GM19372 (cell line): ENCODE measurements around the gene PDGFC.

Source experiments
- ATAC-seq: cut with Tn5 transposase; IDR thresholded peaks from one replicate; pipeline ENCODE4 v1.9.1; 2021; ENCODE audit warnings: mild to moderate bottlenecking, low read depth, moderate library complexity; ENCODE audit not compliant: unreplicated experiment

Gene PDGFC

DNA sequence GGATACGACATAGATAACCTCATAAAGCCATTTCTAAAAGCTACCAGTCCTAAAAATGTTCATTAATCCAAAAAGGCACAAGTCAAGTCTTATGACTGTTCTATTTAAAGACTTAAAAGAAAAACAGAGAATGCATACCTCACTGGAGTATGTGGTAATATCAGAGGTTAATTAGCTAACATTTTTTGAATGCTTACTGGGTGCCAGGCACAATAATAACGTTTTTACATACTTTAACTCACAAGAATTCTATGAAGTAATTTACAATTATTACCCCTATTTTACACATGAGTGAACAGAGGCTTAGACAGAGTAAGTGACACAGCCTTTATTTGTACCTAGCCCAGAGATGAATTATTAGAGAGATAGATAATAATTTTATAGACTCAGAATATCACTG is 207.5 kb downstream of the PDGFC start:
- ATAC-seq = no peak

DNA sequence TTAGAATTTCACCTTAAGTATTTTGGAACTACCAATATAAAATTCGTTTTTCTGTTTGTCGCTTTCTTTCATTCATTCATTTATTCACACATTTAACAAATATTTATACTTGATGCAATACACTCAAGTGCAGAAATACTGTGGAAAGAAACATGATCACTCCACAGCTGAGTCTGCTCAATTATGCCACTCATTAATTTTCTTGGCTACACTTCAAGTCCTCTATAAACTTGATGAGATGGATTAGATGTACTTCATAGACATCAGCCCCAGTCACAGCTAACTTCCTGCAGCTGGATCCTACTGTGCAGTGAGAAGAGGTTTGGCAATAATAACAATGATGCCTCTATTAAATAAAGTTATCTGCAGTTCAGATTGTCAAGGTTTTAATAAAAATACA is 208.1 kb downstream of the PDGFC start:
- ATAC-seq = no peak

DNA sequence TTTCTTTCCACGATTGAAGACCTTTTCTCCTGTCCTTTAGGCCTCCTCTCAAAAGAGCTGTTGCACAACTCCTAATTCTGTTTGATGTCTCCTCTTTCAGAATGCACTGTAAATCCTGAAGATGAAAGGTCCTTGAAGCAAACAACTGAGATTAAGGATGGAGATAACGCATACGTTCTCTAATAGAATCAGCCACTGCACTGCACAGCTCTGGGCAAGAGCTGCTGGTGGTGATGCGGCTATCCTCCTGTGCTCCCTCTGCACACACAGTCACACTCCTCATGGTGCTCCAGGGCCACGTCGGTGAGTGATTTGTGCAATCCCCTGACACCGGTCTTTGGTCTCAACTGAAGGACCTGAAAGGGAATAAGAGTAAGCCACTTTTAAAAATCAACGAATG is 208.7 kb downstream of the PDGFC start:
- ATAC-seq = no peak

DNA sequence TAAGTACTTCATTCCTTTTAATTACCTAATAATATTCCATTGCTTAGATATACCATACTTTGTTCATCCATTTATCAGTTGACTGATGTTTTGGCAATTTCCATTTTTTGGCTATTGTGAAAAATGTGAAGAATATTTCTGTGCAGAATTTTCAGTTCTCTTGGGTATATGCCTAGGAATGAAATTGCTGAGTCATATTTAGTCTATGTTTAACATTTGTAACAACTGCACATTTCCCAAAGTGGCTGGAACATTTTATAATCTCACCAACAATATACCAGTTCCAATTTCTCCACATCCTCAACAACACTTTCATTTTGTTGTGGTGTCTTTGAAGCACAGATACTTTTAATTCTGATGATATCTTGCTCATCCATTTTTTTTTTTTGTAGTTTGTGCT is 215.5 kb downstream of the PDGFC start:
- no peak for ATAC-seq

DNA sequence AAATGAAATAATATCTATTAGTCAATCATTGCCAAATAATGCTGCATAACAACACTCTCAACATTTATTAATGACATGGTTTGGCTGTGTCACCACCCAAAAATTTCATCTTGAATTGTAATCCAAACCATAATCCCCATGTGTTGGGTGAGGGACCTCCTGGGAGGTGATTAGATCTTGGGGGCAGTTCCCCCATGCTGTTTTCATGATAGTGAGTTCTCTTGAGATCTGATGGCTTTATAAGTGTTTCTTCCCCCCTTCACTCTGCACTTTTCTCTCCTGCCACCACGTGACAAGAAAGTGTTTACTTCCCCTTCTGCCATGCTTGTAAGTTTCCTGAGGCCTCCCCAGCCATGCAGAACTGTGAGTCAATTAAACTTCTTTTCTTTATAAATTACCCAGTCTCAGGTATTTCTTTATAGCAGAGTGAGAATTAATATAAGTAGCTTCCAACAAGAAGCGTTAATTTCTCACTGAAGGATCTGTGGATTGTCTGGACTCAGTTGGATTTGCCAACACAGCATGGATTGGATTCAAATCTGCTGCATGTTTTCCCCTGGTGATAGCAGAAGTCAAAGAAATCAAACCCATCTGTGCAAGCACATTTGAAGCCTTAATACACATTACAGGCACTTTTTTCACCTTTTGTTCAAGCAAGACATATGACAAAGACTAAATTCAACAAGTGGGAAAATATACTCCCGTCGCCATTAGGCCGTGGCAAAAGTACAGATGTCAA is 216.6 kb downstream of the PDGFC start:
- no peak for ATAC-seq

DNA sequence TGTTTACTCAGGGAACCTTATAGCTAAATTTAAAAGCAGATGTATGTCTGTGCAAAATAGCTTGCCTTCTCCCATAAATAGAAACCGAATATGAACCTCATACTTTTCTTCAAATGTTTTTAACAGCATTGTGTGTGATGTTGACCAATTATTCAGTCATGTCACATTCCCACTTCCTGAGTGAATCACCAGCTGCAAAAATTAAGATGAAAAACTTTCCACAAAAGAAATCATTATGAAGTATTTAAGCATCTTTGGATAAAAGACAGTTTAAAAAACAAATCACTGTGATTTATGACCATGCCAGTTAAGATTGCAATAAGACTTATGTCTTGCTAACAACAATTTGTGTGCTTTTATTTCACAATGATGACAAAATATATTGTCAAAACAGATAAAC is 220.1 kb downstream of the PDGFC start:
- no peak for ATAC-seq

DNA sequence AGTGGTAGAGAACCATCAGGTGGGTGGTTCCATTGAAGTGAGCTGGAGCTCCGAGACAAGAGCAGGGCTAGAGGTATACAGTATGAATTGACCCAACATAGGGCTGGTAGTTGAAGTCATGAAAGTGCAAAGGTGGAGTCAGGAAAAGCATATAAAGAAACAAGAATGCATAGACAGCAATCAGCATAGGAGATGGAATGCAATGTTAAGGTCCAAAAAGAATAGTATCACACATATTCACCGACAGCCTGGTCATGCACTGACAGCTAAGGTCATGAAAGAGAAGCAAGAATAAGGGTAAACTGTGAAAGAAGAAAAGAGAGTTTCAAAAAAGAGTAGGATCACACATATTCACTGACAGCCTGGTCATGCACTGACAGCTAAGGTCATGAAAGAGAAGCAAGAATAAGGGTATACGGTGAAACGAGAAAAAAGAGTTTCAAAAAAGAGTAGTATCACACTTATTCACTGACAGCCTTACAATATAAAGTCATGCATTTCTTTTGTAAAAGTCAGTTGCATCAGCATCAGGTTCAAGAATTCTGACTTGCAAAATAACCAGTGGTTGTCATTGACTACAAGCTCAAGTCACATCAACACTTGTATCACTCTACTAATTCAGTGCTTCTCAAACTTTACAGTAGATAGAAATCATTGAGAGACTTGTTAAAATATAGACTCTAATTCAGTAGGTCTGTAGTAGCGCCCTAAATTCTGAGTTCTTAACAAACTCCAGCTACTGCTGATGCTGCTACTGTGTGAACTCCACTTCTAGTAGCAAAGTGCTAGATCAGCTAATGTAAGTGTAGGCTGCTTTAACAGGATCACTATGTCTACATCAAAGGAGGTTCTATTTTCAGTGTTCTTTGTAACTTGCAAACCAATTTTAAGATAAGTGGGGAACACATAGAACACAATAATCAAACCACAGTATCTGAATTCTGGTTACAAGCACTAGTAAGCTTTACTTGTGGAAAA is 221.9 kb downstream of the PDGFC start:
- no peak for ATAC-seq

DNA sequence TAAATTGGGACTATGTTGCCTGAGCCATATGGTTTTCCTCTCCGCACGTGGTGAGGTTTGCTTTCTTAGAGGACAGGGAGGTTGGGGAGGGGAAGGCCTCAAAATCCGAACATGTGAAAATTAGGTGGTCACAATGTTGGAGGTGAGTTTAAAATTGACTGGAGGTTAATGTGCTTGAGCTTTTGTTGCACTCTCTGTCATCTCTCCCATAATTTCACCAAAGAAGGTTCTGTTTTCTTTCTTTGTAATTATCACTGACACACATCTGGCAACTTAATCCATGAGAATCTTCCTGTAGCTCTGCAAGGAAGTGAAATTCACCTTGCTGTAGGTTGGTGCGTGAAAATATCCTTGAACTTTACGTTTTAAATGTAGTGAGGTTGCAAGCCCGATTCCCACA is 225.5 kb downstream of the PDGFC start:
- ATAC-seq = no peak

DNA sequence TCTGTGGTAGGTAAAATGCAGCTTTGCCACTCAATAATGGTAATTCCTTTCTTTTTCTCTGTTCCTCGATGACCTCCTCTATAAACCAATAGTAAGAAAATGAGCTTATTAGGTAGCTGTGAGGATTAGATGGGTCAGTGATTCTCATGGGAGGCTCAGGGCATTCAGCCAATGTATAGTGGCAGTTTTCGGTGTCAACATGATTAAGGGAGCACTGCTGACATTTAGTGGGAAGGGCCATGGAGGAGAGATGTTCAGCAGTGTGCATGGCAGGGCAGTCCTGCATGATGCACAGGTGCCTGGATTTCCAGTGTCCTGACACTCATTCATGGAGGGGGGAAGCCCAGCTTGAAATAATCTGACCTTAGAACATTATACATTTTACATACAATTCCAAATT is 232.8 kb downstream of the PDGFC start:
- no peak for ATAC-seq

DNA sequence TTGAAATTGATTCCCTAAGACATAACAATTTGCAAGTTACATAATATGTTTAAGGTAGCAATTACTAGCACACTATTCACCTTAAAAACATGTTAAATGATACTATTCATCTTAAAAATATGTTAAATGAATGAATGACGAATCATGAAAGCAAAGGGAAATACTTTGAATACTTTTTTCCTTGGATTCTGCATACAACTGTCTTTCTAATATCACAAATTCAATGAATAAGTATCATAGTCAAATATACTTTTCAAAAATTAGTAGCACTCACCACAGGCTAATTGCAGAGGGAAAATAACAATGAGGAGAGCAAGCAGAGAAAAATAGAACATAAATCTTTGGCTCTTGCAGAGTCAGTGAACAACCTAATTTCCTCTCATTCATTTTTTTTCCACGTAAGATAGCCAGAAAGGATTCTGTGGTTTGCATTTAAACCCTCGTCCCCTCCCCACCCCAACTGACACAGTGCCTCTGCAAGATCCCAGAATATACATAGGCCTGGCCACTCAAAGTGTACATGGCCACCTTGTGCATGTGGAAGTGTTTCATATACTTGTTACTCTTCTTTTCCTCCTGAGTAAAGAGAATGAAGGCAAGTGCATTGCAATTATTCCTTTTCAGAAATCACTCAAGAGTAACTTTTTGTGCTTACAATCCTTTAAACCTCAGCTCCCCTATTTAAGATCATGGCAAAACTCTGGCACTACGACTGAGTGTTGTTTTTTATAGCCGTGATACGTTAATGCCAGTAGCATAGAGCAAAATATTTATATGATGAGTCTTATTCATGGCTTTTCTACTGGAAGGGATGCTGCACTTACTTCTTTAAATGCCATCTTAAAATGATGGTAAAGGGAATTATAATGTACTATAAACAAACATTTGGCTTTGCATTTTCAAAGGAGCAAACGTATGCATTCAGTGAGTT is 236.4 kb downstream of the PDGFC start:
- no peak for ATAC-seq

DNA sequence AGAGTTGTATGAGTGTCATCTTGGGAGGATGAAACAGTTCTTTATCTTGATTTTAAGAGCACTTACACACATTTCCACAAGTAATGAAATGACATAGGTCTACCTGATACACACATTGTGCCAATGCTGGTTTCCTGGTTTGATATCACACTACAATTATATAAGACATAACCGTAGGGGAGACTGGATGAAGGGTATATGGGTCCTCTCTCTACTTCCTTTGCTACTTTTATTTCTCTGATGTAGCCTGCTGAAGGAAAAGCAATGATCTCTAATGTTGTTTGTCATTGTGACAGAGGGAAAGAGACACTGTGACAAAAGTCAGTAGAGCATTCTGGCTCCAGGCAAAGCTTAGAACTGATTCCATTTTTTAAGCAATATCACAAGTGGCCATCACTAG is 238.0 kb downstream of the PDGFC start:
- no peak for ATAC-seq

DNA sequence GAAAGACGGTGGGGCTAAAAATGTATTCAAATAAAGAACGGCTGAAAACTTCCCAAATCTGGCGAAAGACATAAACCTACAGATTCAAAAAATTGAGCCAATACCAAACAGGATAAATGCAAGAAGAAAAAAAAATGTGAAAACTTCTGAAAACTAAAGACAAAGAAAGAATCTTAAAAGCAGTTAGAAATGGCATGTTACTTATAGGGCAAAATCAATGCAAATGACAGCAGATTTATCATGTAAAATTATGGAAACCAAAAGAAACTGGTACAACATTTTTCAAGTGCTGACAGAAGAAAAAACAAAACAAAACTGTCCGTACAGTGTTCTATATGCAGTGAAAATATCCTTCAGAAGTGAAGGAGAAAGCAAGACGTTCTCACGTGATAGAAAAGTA is 239.0 kb downstream of the PDGFC start:
- ATAC-seq = no peak

DNA sequence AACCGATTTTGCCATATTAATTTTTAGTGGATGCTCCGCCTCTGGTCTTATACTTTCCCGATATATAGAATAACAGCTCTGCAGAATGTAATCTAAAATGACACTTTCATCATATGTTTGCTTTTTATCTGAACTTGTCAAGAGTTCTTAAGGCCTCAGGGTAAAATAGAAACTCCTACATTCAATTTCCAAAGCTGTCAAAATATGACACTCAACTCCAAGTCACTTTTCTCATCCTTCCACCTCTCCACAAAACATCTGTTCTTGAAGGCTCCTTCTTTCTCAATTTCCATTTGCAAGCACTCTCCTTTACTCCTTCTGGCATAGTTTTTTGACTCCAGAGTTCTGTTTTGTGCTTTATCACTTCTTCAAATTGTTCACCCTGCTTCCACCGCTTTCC is 242.2 kb downstream of the PDGFC start:
- no peak for ATAC-seq

DNA sequence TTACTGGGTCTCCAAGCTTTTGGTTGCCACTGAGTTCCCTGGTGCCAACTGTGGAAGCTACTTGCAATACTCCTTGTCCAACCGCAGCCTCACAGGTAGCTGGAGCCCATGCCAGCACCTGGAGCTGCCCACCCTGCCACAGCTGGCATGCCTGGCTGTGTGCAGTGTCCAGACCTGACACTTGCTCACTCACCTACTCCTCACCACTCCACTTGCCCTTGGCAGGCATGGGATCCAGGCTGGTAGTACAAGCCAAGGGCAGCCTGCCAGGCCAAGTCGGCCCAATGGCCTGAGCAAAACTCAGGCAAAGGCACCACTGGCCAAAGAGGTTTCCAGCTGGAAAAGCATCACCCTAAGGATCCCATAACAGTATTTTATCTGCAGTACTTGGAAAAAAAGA is 246.3 kb downstream of the PDGFC start:
- no peak for ATAC-seq

DNA sequence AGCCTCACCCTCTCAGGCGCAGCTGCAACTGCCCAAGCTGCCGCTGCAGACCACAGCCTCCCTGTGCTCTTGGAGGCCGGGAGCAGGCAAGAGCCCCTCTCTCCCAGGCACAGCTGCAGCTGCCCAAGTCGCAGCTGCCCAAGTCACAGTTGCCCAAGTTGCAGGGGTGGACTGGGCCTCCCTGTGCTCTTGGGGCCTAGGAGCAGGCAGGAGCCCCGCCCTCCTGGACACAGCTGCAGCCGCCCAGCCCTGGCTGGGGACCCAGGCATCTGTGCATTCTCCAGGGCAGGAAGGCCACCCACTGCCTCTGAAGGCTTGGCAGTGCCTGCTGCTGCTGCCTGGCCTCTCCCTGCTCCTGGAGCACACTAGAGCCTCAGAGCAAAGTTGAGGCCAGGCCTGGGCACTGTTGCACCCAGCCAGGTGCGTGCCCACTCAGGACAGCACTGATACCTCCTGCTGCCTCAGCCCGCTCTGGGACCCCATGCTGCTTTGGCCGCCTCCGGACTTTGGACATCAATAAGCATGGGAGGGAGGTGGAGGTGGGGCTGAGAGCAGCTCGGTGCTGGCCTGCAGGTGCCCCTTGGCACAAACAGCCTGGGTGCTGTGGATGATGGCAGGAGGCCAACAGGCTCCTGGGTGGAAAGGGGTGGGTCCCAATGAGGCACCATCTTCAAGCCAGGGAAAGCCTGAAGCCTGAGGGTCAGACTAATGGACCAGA is 247.5 kb downstream of the PDGFC start:
- ATAC-seq = no peak

DNA sequence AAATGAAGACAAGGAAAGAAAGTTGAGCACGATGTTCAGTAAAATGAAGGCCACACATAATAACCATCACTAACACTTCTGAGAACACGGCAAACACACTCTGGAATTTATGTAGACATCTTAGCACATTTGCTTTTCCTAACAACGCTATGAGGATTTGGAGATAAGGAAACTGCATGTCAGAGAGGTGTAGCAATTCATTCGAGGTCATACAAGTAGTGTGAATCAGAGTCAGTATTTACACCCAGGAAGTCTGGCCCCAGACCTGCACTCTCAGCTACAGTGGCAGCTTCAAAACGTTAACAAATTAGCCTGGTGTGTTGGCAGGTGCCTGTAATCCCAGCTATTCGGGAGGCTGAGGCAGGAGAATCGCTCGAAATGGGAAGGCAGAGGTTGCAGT is 253.4 kb downstream of the PDGFC start:
- no peak for ATAC-seq

DNA sequence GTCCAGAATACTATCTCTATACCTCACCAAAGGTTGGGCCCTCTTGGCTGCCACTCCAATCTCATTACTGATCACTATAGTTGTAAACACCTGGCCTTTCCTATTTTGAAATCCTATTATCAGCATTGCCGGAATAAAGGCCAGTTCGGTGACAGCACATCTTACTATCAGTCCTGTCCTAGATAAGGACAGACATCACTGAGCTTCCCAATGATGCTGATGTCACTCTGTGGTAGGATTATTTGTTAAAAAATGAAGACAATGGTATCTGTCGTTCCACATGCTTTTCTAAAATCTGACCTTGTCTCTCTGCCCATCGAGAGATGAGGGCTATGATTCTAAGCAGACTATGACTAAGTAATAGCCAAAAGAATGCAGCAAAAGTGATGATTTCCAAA is 260.4 kb downstream of the PDGFC start:
- ATAC-seq = no peak
